GM13976 (cell line): ENCODE results near the gene BRAT1.
A peak's percentile ranks its signal among the peaks of the same experiment; 100 is the strongest.
"Not testable (repeated sequence)": the region's sequence is repeated elsewhere in the genome, so short reads cannot be mapped to it uniquely, and the experiment has no call there.

Experiments
- DNase-seq: peaks from one replicate; pipeline ENCODE4 v3.0.0; 2012; ENCODE audit warnings: low spot score
- in situ Hi-C: fragments of 300-500 bp; cut with MboI; formaldehyde crosslinking; loops from one replicate; pipeline ENCODE4 v1.12.0; 2022; ENCODE audit warnings: low sequenced_read_pairs, mixed read lengths, inconsistent platforms; ENCODE audit not compliant: unreplicated experiment
- TF ChIP-seq, protein P1 (sequence below): IDR thresholded peaks from 2 replicates; pipeline ENCODE4 v1.5.1; 2012; ENCODE audit warnings: borderline replicate concordance, mild to moderate bottlenecking; ENCODE audit not compliant: insufficient read depth; ENCODE audit errors: extremely low read depth, missing control alignments, control extremely low read depth

The BRAT1 gene

GRCh38 chr7:2530994-2531795, 24.1 kb downstream of the BRAT1 start:
- in situ Hi-C loops, DNase-seq: not testable (repeated sequence)

DNA sequence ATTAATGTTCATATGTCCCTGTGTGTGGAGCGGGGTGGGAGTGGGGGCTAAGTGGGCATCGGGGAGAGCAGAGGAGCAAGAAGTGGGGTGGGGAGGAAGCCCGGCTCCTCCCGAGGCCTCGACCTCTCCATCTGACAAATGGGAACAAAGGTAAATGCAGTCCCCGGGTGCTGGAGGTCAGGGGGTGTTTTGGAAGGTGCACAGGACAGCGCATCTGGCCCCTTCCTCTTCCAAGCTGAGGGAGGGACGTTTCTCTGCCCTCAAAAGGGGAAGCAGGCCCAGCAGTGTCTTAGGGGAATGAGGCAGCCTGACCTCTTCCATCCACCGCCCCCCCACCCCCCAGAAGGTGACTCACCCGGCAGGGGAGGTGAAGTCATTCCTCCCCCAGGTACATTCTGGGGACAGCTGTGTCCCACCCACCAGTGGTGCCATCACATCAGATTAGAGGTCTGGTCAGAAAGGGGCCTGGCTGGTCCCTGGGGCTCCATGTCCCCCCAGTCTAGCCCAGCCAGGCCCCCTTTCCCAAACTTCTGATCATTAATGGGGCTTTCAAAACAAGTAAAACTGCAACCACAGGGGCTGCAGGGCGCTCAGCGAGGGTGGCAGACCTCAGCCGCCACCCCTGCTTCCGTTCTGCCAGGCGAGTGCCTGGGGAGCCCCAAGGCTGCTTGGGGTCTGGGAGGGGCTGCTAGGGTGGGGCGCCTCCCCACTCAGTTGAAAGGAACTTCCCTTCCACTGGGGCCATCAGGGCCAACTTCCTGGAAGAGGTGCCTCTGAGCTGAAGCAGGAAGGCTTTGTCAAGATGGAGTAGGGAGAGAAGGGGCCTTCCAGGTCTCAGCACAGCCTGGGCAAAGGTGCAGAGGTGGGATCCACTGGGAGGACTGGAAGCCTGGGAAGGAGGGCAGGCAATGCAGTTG, 25.0 kb downstream of the BRAT1 start:
- in situ Hi-C loops = no loop called here
- TF ChIP-seq, protein P1, sequence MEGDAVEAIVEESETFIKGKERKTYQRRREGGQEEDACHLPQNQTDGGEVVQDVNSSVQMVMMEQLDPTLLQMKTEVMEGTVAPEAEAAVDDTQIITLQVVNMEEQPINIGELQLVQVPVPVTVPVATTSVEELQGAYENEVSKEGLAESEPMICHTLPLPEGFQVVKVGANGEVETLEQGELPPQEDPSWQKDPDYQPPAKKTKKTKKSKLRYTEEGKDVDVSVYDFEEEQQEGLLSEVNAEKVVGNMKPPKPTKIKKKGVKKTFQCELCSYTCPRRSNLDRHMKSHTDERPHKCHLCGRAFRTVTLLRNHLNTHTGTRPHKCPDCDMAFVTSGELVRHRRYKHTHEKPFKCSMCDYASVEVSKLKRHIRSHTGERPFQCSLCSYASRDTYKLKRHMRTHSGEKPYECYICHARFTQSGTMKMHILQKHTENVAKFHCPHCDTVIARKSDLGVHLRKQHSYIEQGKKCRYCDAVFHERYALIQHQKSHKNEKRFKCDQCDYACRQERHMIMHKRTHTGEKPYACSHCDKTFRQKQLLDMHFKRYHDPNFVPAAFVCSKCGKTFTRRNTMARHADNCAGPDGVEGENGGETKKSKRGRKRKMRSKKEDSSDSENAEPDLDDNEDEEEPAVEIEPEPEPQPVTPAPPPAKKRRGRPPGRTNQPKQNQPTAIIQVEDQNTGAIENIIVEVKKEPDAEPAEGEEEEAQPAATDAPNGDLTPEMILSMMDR = no peak
- peak; percentile 83 for DNase-seq

DNA sequence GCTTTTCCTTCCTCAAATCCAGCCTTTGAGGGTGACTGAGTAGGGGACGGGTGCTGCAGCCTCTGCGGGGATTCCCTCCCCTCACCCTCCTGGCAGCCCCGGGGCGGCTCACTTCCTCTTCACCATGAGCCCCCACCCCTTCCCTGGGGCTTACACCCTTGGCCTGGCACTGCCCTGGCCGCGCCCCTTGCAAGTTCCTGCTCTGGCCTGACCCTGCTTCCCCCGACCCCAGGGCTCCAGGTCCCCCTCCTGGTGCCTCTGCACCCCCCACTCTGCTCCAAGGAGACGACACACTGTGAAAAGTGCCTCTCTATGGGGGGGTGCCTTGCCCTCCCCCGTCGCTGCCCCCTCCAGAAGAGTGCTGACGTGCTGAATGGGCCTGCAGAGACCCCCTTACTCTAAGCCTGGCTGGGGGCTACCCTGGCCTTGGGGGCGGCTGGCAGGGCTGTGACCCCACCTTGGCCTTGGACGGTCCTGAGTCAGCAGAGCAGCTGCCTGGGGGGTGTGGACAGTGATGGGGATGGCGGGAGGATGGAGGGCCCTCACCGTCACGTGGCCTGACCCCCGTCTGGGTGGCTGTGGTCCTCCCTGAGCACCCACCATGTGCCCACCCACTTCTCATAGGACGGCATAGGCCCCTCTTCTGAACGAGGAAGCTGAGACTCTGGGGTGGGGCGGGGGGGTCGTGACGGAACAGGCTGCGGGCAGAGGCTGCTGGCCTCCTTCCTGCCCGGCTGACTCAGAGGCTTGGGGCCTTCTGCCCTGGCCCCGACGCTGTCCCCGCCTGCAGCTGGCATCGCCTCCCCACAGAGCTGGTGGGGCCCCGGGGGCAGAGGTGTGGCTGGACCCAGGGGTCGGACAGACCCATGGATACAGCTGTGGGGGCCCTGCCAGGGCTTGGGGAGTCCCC, 25.9 kb downstream of the BRAT1 start:
- in situ Hi-C loops = no loop called here
- TF ChIP-seq, protein P1 = no peak
- peak; percentile 74 for DNase-seq

DNA sequence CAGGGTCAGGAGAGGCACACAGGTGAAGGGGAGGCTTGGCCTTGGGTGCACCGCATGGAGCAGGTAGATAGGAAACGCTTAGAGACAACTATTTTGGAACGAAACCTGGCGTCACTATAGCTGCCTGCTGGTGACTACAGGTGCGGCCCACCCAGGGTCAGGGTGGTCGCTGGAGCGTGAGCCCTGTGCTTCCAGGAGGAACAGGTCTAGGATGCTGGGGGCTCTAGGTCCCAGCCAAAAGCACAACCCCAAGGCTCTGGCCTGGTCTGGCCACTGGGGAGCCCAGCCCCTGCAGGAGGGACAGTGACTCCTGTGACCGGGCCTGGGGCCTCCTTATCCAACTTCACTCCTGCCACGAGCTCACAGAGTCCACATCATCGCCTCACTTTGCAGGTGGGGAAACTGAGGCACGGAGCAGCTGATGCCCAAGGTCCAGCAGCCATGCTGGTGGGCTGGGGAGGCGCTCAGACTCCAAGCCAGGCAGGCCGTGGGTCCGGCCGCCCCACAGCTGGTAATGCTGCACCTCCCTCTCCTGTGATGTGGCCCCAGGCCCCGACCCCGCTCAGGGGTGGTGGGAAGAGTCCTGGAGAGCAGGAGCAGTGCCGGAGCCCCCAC, 26.7 kb downstream of the BRAT1 start:
- in situ Hi-C loops = no loop called here
- TF ChIP-seq, protein P1 = no peak
- no peak for DNase-seq

DNA sequence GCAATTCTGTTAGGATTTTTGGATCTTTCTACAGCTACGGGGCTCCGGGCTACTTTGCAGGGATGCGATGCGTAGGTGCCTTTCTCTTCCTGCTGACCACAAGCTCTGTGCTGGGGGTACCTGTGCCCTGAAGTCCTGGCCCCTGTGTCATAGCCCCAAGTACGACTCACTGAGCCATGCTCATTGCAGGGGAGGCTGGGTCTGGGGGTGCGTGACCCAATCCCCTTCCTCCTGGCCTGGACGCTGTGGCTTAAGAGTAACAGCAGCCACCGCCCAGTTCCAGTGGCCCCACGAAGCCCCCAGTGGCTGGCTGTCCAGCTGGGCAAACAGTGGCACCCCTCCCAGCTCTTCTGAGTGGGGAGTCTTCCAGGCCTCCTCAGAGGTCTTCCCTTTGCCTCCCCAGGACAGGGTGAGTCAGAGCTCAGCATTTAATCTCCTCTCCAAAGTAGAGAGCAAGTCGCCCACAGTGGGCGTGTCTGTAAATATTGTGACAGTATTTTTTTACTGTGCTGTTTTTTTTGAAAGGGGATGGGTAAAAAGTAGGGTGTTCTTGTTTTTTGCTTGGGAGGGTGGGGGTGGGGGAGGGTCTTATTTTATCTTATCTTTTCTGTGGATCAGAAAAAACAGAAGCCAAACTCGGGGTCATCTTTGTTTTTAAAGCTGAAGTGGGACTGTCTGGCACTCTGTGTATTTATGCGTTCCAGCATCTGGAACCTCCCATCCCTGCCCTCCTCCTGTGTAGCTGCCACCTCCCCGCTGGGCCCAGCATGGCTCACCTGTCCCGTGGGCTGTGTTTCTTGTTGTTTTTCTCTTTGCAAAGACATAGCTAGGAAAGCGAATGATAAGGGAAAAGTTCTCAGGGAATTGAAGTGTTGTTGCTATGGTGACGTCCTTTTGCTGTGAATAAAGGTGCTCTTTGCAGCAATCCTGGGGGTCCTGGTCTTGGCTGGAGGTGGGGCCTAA, 27.5 kb downstream of the BRAT1 start:
- no peak for DNase-seq

More for the DNA sequence above, 27.5 kb downstream of the BRAT1 start:
- in situ Hi-C loops = no loop called here
- TF ChIP-seq, protein P1 = no peak
